Measurements from ENCODE around the gene CPA3. TPM values are rescaled to one million over a fixed set of nuclear protein-coding genes. Genes with fewer than 3 reads are reported as not detected.

Gene CPA3
- total and polyA plus RNA-seq, 2 of the 13 experiments (the other 11 are each of a cell fraction or from before 2014, with no cell fraction given) = not detected

DNA sequence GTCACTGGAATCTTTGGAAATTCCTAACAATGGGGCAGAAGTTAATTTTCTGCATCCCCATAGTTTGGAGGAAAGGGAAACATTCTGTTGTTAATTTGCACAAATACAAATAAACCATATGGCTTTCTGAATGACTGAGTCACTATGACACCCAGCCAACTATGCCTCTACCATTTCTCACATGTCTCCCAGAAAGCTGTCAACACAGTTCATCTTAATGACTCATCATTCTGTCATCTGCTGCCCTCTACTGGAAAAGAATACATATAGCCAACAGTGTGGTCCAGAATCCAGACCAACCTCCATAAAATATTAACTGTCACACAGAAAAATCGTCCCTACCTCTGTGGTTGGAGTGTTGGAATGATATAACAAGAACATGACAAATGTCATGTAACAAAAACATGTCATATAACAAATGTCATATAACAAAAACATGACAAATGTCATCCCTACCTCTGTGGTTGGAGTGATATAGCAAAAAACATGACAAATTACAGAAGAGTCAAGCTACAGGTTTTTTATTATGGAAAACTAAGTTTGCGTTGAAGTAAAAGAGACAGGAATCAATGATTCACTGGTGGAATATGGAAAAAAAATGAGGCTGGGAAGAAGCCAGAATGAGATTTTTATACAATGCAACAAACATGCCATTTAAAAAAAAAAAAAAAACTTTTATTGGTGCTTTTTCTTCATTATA is 78.6 kb downstream of the CPA3 start:
- DNase-seq (ENCODE audit: low spot score) (peak; percentile 76), ATAC-seq (peak; percentile 96), FAIRE-seq (peak; percentile 69)
- H3K9me3 ChIP-seq (ENCODE audit: low read length) = no peaks in the 10 kb centered on the region
- H3K9ac ChIP-seq (ENCODE audit: insufficient read depth, low read depth, low read length) = no peak overlapping the region
- H3K79me2 ChIP-seq (ENCODE audit: insufficient read depth, low read length) = no peaks in the 10 kb centered on the region
- H2AFZ ChIP-seq (ENCODE audit: low read length) = no peak overlapping the region
- no peaks in the 10 kb centered on the region for H3K4me1 ChIP-seq (ENCODE audit: insufficient read depth, low read length)
- BruUV-seq (replicated peaks) = no TSS peak
- intact Hi-C loops (cut with micrococcal nuclease; ENCODE audit: unreplicated experiment) (loop anchor here (1.0 kb wide), 3 partner anchors 82 to 634 kb away; no protein-coding TSS in a partner anchor), in situ Hi-C loops (cut with HindIII; ENCODE audit: extremely low pct_ligation_motif_present, low pct_unique_long_range_greater_than_20kb) (no loop called here)
- H3K36me3 ChIP-seq (replicated peaks in 1 of 2; ENCODE audit: control insufficient read depth in 1 of 2, insufficient read depth in 2 of 2, low read length in 2 of 2) = no peaks in the 10 kb centered on the region
- no peak overlapping the region for H3K4me3 ChIP-seq (replicated peaks in 1 of 3; ENCODE audit: insufficient read depth in 1 of 3, low read depth in 2 of 3, low read length in 3 of 3)
- POLR2A ChIA-PET = no interaction called here
- WGBS (ENCODE audit: low lambda C conversion rate) = 24% methylated on average over 2 of the region's 2 CpGs
- no peak overlapping the region for H3K4me2 ChIP-seq (ENCODE audit: low read depth, low read length)
- peaks cover 0 to 16% of the 10 kb centered on the region in 2 experiments; a peak in 2 of 5 replicates for H3K27me3 ChIP-seq (ENCODE audit: control insufficient read depth in 1 of 2, insufficient read depth in 2 of 2, low read length in 2 of 2)
- no peaks in the 10 kb centered on the region for H4K20me1 ChIP-seq (ENCODE audit: insufficient read depth, low read length)
- CTCF ChIA-PET (ENCODE audit: low intra/inter-chr PET ratio, low total read pairs) = interaction anchor here (1.0 to 1.7 kb wide), 5 partner anchors 81 to 634 kb away, joined by 3 to 24 read pairs (median 7); no protein-coding TSS in a partner anchor
- H3K27ac ChIP-seq (ENCODE audit: extremely low read length, insufficient read depth, low read length) = no peak overlapping the region
- TF ChIP-seq, protein P1, sequence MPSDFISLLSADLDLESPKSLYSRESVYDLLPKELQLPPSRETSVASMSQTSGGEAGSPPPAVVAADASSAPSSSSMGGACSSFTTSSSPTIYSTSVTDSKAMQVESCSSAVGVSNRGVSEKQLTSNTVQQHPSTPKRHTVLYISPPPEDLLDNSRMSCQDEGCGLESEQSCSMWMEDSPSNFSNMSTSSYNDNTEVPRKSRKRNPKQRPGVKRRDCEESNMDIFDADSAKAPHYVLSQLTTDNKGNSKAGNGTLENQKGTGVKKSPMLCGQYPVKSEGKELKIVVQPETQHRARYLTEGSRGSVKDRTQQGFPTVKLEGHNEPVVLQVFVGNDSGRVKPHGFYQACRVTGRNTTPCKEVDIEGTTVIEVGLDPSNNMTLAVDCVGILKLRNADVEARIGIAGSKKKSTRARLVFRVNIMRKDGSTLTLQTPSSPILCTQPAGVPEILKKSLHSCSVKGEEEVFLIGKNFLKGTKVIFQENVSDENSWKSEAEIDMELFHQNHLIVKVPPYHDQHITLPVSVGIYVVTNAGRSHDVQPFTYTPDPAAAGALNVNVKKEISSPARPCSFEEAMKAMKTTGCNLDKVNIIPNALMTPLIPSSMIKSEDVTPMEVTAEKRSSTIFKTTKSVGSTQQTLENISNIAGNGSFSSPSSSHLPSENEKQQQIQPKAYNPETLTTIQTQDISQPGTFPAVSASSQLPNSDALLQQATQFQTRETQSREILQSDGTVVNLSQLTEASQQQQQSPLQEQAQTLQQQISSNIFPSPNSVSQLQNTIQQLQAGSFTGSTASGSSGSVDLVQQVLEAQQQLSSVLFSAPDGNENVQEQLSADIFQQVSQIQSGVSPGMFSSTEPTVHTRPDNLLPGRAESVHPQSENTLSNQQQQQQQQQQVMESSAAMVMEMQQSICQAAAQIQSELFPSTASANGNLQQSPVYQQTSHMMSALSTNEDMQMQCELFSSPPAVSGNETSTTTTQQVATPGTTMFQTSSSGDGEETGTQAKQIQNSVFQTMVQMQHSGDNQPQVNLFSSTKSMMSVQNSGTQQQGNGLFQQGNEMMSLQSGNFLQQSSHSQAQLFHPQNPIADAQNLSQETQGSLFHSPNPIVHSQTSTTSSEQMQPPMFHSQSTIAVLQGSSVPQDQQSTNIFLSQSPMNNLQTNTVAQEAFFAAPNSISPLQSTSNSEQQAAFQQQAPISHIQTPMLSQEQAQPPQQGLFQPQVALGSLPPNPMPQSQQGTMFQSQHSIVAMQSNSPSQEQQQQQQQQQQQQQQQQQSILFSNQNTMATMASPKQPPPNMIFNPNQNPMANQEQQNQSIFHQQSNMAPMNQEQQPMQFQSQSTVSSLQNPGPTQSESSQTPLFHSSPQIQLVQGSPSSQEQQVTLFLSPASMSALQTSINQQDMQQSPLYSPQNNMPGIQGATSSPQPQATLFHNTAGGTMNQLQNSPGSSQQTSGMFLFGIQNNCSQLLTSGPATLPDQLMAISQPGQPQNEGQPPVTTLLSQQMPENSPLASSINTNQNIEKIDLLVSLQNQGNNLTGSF (CRISPR knock-in tag; IDR thresholded peaks at IDR 0.05) = no peak
- no peak for TF ChIP-seq HNF4A (CRISPR knock-in tag; IDR thresholded peaks at IDR 0.05)
- TF ChIP-seq, protein P2, sequence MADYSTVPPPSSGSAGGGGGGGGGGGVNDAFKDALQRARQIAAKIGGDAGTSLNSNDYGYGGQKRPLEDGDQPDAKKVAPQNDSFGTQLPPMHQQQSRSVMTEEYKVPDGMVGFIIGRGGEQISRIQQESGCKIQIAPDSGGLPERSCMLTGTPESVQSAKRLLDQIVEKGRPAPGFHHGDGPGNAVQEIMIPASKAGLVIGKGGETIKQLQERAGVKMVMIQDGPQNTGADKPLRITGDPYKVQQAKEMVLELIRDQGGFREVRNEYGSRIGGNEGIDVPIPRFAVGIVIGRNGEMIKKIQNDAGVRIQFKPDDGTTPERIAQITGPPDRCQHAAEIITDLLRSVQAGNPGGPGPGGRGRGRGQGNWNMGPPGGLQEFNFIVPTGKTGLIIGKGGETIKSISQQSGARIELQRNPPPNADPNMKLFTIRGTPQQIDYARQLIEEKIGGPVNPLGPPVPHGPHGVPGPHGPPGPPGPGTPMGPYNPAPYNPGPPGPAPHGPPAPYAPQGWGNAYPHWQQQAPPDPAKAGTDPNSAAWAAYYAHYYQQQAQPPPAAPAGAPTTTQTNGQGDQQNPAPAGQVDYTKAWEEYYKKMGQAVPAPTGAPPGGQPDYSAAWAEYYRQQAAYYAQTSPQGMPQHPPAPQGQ (CRISPR knock-in tag; IDR thresholded peaks at IDR 0.05; ENCODE audit: borderline replicate concordance) = no peak
- TF ChIP-seq, protein P3, sequence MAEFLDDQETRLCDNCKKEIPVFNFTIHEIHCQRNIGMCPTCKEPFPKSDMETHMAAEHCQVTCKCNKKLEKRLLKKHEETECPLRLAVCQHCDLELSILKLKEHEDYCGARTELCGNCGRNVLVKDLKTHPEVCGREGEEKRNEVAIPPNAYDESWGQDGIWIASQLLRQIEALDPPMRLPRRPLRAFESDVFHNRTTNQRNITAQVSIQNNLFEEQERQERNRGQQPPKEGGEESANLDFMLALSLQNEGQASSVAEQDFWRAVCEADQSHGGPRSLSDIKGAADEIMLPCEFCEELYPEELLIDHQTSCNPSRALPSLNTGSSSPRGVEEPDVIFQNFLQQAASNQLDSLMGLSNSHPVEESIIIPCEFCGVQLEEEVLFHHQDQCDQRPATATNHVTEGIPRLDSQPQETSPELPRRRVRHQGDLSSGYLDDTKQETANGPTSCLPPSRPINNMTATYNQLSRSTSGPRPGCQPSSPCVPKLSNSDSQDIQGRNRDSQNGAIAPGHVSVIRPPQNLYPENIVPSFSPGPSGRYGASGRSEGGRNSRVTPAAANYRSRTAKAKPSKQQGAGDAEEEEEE (CRISPR knock-in tag; IDR thresholded peaks at IDR 0.05; ENCODE audit: borderline replicate concordance) = no peak
- TF ChIP-seq YY1 (IDR thresholded peaks at IDR 0.05; ENCODE audit: insufficient read depth, insufficient replicate concordance, low read depth, low read length) = no peak
- TF ChIP-seq, protein P4, sequence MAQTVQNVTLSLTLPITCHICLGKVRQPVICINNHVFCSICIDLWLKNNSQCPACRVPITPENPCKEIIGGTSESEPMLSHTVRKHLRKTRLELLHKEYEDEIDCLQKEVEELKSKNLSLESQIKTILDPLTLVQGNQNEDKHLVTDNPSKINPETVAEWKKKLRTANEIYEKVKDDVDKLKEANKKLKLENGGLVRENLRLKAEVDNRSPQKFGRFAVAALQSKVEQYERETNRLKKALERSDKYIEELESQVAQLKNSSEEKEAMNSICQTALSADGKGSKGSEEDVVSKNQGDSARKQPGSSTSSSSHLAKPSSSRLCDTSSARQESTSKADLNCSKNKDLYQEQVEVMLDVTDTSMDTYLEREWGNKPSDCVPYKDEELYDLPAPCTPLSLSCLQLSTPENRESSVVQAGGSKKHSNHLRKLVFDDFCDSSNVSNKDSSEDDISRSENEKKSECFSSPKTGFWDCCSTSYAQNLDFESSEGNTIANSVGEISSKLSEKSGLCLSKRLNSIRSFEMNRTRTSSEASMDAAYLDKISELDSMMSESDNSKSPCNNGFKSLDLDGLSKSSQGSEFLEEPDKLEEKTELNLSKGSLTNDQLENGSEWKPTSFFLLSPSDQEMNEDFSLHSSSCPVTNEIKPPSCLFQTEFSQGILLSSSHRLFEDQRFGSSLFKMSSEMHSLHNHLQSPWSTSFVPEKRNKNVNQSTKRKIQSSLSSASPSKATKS (CRISPR knock-in tag; IDR thresholded peaks at IDR 0.05) = no peak
- TF ChIP-seq ZNF616 (CRISPR knock-in tag; IDR thresholded peaks at IDR 0.05; ENCODE audit: low read depth) = no peak
- peak; percentile 54; the same call in 1 of the 2 replicates for TF ChIP-seq FOXA3 (CRISPR knock-in tag; IDR thresholded peaks at IDR 0.05)
- TF ChIP-seq ZFP41 (CRISPR knock-in tag; IDR thresholded peaks at IDR 0.05; ENCODE audit: borderline replicate concordance) = no peak
- TF ChIP-seq KLF12 (CRISPR knock-in tag; IDR thresholded peaks at IDR 0.05; ENCODE audit: borderline replicate concordance) = no peak
- TF ChIP-seq ZNF143 (CRISPR knock-in tag; IDR thresholded peaks at IDR 0.05) = no peak
- peak; percentile 45; the same call in 1 of the 2 replicates for TF ChIP-seq ZNF644 (CRISPR knock-in tag; IDR thresholded peaks at IDR 0.05; ENCODE audit: low read depth)

Measured in HepG2 (cell line).